Measurements from ENCODE around the gene LDLRAP1. TPM values are rescaled to one million over a fixed set of nuclear protein-coding genes. Genes with fewer than 3 reads are reported as not detected.

The LDLRAP1 gene
- total RNA-seq, 3 donors from 2014 or later = 7.6 to 11.4 (median 9.2) TPM

GRCh38 chr1:25517476-25518394 lies 25.7 kb upstream of the LDLRAP1 start:
- Mint-ChIP-seq H3K4me3 (no peak overlapping the region), H3K9me3 (no peaks in the 10 kb centered on the region), H3K36me3 (ENCODE audit: insufficient read depth) (no peaks in the 10 kb centered on the region), H3K4me1 (ENCODE audit: low read depth) (peaks cover 4% of the 10 kb centered on the region), H3K27me3 (ENCODE audit: low read depth) (no peaks in the 10 kb centered on the region)
- DNase-seq = no peak
- ATAC-seq = no peak

DNA sequence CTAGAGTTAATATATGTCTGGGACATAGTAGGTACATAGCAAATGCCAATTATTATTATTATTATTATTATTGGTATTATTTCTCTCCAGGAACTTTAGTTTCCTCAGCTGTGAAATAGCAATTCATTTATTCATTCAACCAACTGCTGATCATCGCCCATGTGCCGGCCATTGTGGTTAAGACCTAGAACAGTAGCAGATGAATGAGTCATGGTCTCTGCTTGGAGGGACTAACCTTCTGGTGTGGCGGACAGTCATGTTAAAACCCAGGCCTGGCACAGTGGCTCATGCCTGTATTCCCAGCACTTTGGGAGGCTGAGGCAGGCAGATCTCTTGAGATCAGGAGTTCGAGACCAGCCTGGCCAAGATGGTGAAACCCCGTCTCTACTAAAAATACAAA lies 23.8 kb upstream of the LDLRAP1 start:
- ATAC-seq (no peak), DNase-seq (no peak)
- H3K9me3 Mint-ChIP-seq = no peaks in the 10 kb centered on the region
- peaks cover 4% of the 10 kb centered on the region for H3K4me1 Mint-ChIP-seq (ENCODE audit: low read depth)
- no peak overlapping the region for H3K4me3 Mint-ChIP-seq
- no peaks in the 10 kb centered on the region for H3K36me3 Mint-ChIP-seq (ENCODE audit: insufficient read depth)
- no peaks in the 10 kb centered on the region for H3K27me3 Mint-ChIP-seq (ENCODE audit: low read depth)

GRCh38 chr1:25520446-25521061 lies 22.9 kb upstream of the LDLRAP1 start:
- DNase-seq = peak; percentile 70
- ATAC-seq = peak; percentile 51 to 58
- Mint-ChIP-seq H3K27me3 (ENCODE audit: low read depth) (no peaks in the 10 kb centered on the region), H3K9me3 (peaks cover 4% of the 10 kb centered on the region), H3K4me1 (ENCODE audit: low read depth) (peaks cover 6% of the 10 kb centered on the region), H3K36me3 (ENCODE audit: insufficient read depth) (no peaks in the 10 kb centered on the region), H3K4me3 (no peak overlapping the region)

DNA sequence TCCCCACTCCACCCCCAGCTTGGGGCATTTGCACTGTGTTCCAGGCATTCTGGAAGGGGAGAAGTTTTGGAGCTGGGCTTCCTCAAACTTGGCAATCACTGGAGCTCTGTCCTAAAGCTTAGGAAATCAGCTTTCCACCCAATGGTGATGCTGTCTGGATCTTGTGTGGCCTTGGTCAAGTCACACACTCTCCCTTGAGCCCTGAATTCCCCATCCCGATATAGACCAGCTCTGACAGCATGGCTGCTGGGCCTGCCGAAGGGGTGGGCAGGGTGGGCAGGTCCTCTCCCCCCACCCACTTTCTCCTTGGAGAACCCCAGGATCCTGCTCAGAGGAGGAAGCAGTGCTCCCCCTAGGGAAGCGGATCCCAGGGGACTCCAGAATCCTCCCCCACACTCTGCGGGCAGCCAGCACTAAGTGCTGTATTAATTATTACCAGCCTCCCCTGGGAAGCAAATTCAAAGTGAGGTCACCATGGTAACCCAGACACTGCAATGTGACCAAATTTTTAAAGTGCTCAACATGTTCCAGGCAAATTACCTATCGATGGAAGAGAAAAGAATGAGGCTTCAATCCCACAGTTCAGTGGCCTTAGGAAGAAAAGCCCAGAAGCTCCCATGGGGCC lies 21.3 kb upstream of the LDLRAP1 start:
- ATAC-seq (no peak), DNase-seq (no peak)
- H3K36me3 Mint-ChIP-seq (ENCODE audit: insufficient read depth) = no peaks in the 10 kb centered on the region
- peaks cover 5% of the 10 kb centered on the region for H3K9me3 Mint-ChIP-seq
- no peak overlapping the region for H3K4me3 Mint-ChIP-seq
- H3K4me1 Mint-ChIP-seq (ENCODE audit: low read depth) = peaks cover 7% of the 10 kb centered on the region
- no peaks in the 10 kb centered on the region for H3K27me3 Mint-ChIP-seq (ENCODE audit: low read depth)

DNA sequence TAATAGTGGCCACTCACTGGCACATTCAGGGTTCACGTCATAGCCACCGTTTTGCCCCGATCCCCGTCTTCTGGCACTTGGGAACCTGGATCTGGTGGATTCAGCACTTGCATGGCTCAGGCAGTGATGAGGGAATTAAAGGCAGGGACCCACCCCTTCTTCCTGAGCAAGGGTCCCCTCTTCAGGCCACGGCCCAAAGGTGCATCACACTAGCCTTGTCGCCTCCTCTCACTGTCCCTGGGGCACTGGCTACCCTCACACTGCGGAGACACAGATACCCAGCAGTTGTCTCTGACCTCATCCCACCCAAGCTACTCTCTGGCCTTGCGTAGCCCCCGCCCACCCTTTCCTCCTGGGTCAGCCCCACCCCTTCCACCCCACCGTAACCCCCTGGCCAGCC lies 19.9 kb upstream of the LDLRAP1 start:
- ATAC-seq (no peak), DNase-seq (no peak)
- no peaks in the 10 kb centered on the region for H3K36me3 Mint-ChIP-seq (ENCODE audit: insufficient read depth)
- peaks cover 7% of the 10 kb centered on the region for H3K4me1 Mint-ChIP-seq (ENCODE audit: low read depth)
- H3K27me3 Mint-ChIP-seq (ENCODE audit: low read depth) = no peaks in the 10 kb centered on the region
- H3K4me3 Mint-ChIP-seq = no peak overlapping the region
- peaks cover 5% of the 10 kb centered on the region for H3K9me3 Mint-ChIP-seq

DNA sequence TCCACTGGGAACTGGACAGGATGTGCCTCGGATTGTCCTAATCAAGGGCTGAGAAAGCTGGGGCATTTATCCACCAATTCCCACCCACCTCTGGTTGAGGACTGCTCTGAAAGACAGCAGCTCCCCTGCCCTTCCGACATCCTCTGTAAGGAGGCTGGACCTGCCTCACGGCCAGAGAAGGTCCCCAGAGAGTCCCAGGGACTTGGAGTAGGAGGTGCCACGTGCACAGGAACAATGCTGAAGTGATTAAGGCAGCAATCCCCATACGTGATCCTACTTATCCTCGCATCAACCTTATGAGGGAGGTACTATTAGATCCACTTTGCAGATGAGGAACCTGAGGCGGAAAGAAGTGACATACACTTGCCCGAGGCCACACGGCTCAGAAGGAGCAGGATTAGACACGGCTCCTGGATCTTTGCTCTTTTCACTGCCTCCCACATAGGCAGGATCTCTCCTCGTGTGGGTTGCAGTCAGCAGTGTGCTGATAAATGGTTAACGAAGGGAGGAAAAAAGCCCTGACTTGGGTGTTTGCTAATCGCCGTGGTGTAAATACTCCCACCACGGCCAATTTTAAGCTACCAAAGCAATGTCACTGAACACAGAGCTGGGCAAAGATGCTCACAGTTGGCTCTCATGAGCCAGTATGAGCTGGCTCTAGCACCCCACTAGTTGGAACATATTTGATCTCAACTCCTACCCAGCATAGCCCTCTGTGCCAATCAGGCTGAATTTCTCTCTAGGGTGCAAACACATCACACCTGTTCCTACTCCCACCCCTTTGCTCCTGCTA lies 18.6 kb upstream of the LDLRAP1 start:
- Mint-ChIP-seq H3K36me3 (ENCODE audit: insufficient read depth) (no peaks in the 10 kb centered on the region), H3K4me3 (no peak overlapping the region), H3K27me3 (ENCODE audit: low read depth) (no peaks in the 10 kb centered on the region), H3K9me3 (peaks cover 5% of the 10 kb centered on the region), H3K4me1 (ENCODE audit: low read depth) (peaks cover 9% of the 10 kb centered on the region)
- ATAC-seq = no peak
- DNase-seq = no peak

GRCh38 chr1:25525361-25525688 lies 18.1 kb upstream of the LDLRAP1 start:
- no peaks in the 10 kb centered on the region for H3K27me3 Mint-ChIP-seq (ENCODE audit: low read depth)
- ATAC-seq (no peak), DNase-seq (no peak)
- H3K4me3 Mint-ChIP-seq = no peak overlapping the region
- peaks cover 5% of the 10 kb centered on the region for H3K9me3 Mint-ChIP-seq
- H3K36me3 Mint-ChIP-seq (ENCODE audit: insufficient read depth) = no peaks in the 10 kb centered on the region
- peaks cover 9% of the 10 kb centered on the region for H3K4me1 Mint-ChIP-seq (ENCODE audit: low read depth)

GRCh38 chr1:25526753-25527152 lies 16.7 kb upstream of the LDLRAP1 start:
- ATAC-seq = no peak
- no peak overlapping the region for H3K4me3 Mint-ChIP-seq

DNA sequence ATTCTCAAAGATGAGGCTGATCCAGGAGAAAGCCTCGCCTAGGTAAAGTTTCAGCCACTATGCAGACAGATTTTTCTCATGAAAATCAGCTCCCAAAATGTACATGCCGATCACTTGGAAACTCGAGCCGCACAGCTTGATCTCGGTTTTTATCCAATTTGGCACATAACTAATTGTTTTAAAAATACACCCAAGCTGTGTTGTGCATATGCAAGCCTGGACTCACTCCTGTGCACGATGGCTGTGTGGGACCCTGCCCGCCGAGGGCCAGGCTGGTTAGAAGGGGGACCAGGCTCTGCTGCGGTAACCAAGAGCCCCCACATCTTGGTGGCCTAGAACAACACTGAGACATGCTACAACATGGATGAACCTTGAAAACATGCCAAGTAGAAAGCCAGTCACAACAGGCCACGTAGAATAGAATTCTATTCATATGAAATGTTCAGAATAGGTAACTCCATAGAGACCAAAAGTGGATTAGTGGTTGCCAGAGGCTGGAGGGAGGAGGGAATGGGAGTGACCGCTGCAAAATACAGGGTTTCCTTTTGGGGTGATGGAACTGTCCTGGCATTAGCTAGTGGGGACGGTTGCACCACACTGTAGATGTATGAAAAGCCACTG lies 16.1 kb upstream of the LDLRAP1 start:
- Mint-ChIP-seq H3K4me3 (no peak overlapping the region), H3K4me1 (ENCODE audit: low read depth) (peaks cover 5% of the 10 kb centered on the region), H3K36me3 (ENCODE audit: insufficient read depth) (no peaks in the 10 kb centered on the region), H3K9me3 (peaks cover 5% of the 10 kb centered on the region), H3K27me3 (ENCODE audit: low read depth) (no peaks in the 10 kb centered on the region)
- no peak for DNase-seq
- no peak for ATAC-seq

More at GRCh38 chr1:25526753-25527152, 16.7 kb upstream of the LDLRAP1 start:
- no peaks in the 10 kb centered on the region for H3K27me3 Mint-ChIP-seq (ENCODE audit: low read depth)
- no peaks in the 10 kb centered on the region for H3K36me3 Mint-ChIP-seq (ENCODE audit: insufficient read depth)
- peaks cover 5% of the 10 kb centered on the region for H3K4me1 Mint-ChIP-seq (ENCODE audit: low read depth)
- no peak for DNase-seq
- peaks cover 5% of the 10 kb centered on the region for H3K9me3 Mint-ChIP-seq

GRCh38 chr1:25527946-25528595 lies 15.3 kb upstream of the LDLRAP1 start:
- DNase-seq (no peak), ATAC-seq (no peak)
- Mint-ChIP-seq H3K27me3 (ENCODE audit: low read depth) (no peaks in the 10 kb centered on the region), H3K9me3 (peaks cover 5% of the 10 kb centered on the region), H3K36me3 (ENCODE audit: insufficient read depth) (no peaks in the 10 kb centered on the region), H3K4me3 (no peak overlapping the region), H3K4me1 (ENCODE audit: low read depth) (peaks cover 5% of the 10 kb centered on the region)

- peaks cover 5% of the 10 kb centered on the region for H3K9me3 Mint-ChIP-seq
- peaks cover 5% of the 10 kb centered on the region for H3K4me1 Mint-ChIP-seq (ENCODE audit: low read depth)
- H3K36me3 Mint-ChIP-seq (ENCODE audit: insufficient read depth) = no peaks in the 10 kb centered on the region
- DNase-seq (no peak), ATAC-seq (no peak)
- H3K27me3 Mint-ChIP-seq (ENCODE audit: low read depth) = no peaks in the 10 kb centered on the region
- no peak overlapping the region for H3K4me3 Mint-ChIP-seq
These were observed 14.4 kb upstream of the LDLRAP1 start for GRCh38 chr1:25528881-25529517.

DNA sequence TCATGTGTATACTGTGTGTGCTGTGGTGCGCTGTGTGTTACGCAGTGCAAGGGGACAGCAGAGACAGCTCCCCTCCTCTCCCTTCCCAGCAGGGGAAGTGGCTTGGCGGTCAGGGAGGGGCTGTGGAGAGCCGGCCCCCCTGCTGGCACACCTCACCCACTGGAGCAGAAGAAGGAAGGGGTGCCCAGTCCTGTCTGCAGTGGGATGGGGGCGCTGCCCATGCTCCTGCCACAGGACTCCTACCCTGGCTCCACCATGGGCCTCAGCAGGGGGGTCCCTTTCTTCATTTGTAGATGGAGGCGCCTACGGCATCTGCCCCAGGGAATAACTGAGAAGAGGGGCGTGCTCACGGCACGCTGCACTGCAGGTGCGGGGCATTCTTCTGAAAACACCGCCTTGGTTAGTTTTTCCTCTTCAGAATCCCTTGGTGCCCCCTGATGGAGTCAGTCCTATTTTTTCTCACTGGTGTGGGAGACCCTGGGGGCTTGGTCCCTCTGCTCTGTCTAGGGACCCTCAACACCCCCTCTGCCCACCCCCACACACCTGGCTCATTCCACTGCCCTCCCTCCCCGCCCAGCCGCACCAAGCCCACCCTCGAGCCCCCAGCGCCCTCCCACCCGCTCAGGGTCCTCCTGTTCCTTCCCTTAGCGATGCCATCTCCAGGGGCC lies 13.8 kb upstream of the LDLRAP1 start:
- no peak overlapping the region for H3K4me3 Mint-ChIP-seq
- H3K9me3 Mint-ChIP-seq = peaks cover 5% of the 10 kb centered on the region
- no peaks in the 10 kb centered on the region for H3K27me3 Mint-ChIP-seq (ENCODE audit: low read depth)
- no peak for ATAC-seq
- peaks cover 5% of the 10 kb centered on the region for H3K4me1 Mint-ChIP-seq (ENCODE audit: low read depth)
- DNase-seq = no peak
- H3K36me3 Mint-ChIP-seq (ENCODE audit: insufficient read depth) = no peaks in the 10 kb centered on the region

Measured in activated T-cell treated with anti-CD3 and anti-CD28 coated beads, Interleukin-2, amount 50 U/mL, for 4 hours (primary cell).